SKM-1 (cell line): ENCODE data around the gene LAMTOR4.
A peak's percentile ranks its signal among the peaks of the same experiment; 100 is the strongest.

Source experiments
- DNase-seq: peaks from one replicate; lab custom pipeline; 2025; ENCODE audit not compliant: unreplicated experiment; lab: John Stamatoyannopoulos, UW

The LAMTOR4 gene

GRCh38 chr7:100148559-100149328 is at the start of gene LAMTOR4:
LAMTOR4 (plus strand) TSS chr7:100148918; CDS start chr7:100148973, 55 bp downstream.
- peak; percentile 99 for DNase-seq

- no peak for DNase-seq
Observed at GRCh38 chr7:100099452-100099851, 49.3 kb upstream of the LAMTOR4 start.

GRCh38 chr7:100100420-100101015 is 48.2 kb upstream of the LAMTOR4 start:
- DNase-seq: peak; percentile 64

GRCh38 chr7:100101016-100101862 is 47.5 kb upstream of the LAMTOR4 start, which contains the start of the genes AP4M1 and MCM7:
AP4M1 (plus strand) TSS chr7:100101643; CDS start chr7:100101715, 72 bp downstream.
MCM7 (minus strand) TSS chr7:100101397; CDS start chr7:100101294, 103 bp downstream.
- DNase-seq: peak; percentile 96

- no peak for DNase-seq
Observed at GRCh38 chr7:100102950-100103840, 45.5 kb upstream of the LAMTOR4 start.

- DNase-seq: no peak
Observed at GRCh38 chr7:100105534-100105933, 43.2 kb upstream of the LAMTOR4 start.

GRCh38 chr7:100106633-100107032 is 42.1 kb upstream of the LAMTOR4 start:
- DNase-seq: no peak

- DNase-seq: no peak
Observed at GRCh38 chr7:100107125-100107737, 41.5 kb upstream of the LAMTOR4 start.

- DNase-seq: no peak
Observed at GRCh38 chr7:100107890-100108289, 40.8 kb upstream of the LAMTOR4 start.

- DNase-seq: no peak
Observed at GRCh38 chr7:100109521-100110163, 39.1 kb upstream of the LAMTOR4 start.

GRCh38 chr7:100111156-100111555 is 37.6 kb upstream of the LAMTOR4 start:
- DNase-seq: no peak

- DNase-seq: no peak
Observed at GRCh38 chr7:100111914-100112313, 36.8 kb upstream of the LAMTOR4 start.

GRCh38 chr7:100115026-100115425 is 33.7 kb upstream of the LAMTOR4 start:
- DNase-seq: no peak

- DNase-seq: no peak
Observed at GRCh38 chr7:100118388-100119071, 30.2 kb upstream of the LAMTOR4 start.

- DNase-seq: peak; percentile 83
Observed at GRCh38 chr7:100119072-100119969, 29.4 kb upstream of the LAMTOR4 start, which contains the start of the genes CNPY4 and TAF6. CNPY4 (plus strand) TSS chr7:100119634; CDS start chr7:100119745, 111 bp downstream. TAF6 (minus strand) TSS chr7:100119358; CDS start chr7:100114209, 5,149 bp downstream.

GRCh38 chr7:100119970-100120732 is 28.6 kb upstream of the LAMTOR4 start:
- no peak for DNase-seq

- no peak for DNase-seq
Observed at GRCh38 chr7:100120733-100121036, 28.0 kb upstream of the LAMTOR4 start.
